Fibroblast of lung (primary cell): ENCODE measurements around the gene KHDC1L.

Experiments used
- EZH2 ChIP-seq: IDR thresholded peaks from 2 replicates; pipeline ENCODE4 v1.5.1; 2012; ENCODE audit warnings: low read length, control low read depth, mild to moderate bottlenecking; ENCODE audit errors: missing control alignments
- TF ChIP-seq, protein P1 (sequence below), 2 donors: IDR thresholded peaks in 1 of 2; conservative IDR thresholded peaks in 1 of 2; 1 replicate in 1 of 2; 2 replicates in 1 of 2; pipeline ENCODE4 v1.5.1; 2011 to 2012; ENCODE audit warnings: low read length in 2 of 2, control low read depth in 1 of 2, inconsistent platforms in 1 of 2, low read depth in 1 of 2, mild to moderate bottlenecking in 1 of 2

DNA sequence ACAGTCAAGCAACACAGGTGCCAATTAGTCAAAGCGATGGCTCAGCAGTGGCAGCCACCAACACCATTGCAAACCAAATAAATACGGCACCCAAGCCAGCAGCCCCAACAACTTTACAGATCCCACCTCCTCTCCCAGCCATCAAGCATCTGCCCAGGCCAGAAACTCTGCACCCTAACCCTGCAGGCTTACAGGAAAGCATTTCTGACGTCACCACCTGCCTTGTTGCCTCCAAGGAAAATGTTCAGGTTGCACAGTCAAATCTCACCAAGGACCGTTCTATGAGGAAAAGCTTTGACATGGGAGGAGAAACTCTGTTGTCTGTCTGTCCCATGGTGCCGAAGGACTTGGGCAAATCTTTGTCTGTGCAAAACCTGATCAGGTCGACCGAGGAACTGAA lies 30.6 kb downstream of the KHDC1L start:
- TF ChIP-seq EZH2 = no peak
- TF ChIP-seq, protein P1, sequence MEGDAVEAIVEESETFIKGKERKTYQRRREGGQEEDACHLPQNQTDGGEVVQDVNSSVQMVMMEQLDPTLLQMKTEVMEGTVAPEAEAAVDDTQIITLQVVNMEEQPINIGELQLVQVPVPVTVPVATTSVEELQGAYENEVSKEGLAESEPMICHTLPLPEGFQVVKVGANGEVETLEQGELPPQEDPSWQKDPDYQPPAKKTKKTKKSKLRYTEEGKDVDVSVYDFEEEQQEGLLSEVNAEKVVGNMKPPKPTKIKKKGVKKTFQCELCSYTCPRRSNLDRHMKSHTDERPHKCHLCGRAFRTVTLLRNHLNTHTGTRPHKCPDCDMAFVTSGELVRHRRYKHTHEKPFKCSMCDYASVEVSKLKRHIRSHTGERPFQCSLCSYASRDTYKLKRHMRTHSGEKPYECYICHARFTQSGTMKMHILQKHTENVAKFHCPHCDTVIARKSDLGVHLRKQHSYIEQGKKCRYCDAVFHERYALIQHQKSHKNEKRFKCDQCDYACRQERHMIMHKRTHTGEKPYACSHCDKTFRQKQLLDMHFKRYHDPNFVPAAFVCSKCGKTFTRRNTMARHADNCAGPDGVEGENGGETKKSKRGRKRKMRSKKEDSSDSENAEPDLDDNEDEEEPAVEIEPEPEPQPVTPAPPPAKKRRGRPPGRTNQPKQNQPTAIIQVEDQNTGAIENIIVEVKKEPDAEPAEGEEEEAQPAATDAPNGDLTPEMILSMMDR (conservative IDR thresholded peaks at IDR 0.05 in 1 of 2, IDR thresholded peaks at IDR 0.05 in 1 of 2; ENCODE audit: low read depth in 1 of 2, low read length in 2 of 2) = no peak
